ENCODE results near the gene CCSER1.

Gene CCSER1

GRCh38 chr4:90641861-90642599 is 514.8 kb downstream of the CCSER1 start:
- Histone ChIP-seq H3K27ac (ENCODE audit: low read depth, low read length) (no peak overlapping the region), H3K9me3 (ENCODE audit: control insufficient read depth, insufficient read depth, low read length) (no peaks in the 10 kb centered on the region), H3K79me2 (ENCODE audit: control insufficient read depth, low read length) (no peaks in the 10 kb centered on the region), H3K36me3 (ENCODE audit: control insufficient read depth, low read length) (no peaks in the 10 kb centered on the region), H3K4me1 (ENCODE audit: control insufficient read depth, low read length) (no peaks in the 10 kb centered on the region), H3K9me2 (replicated peaks; ENCODE audit: control insufficient read depth, low read length) (no peaks in the 10 kb centered on the region), H4K20me1 (ENCODE audit: control insufficient read depth, insufficient read depth, low read depth, low read length) (no peaks in the 10 kb centered on the region), H3K27me3 (ENCODE audit: control insufficient read depth, low read length) (no peaks in the 10 kb centered on the region), H3K4me2 (ENCODE audit: low read length) (no peak overlapping the region), H3K4me3 (ENCODE audit: low read length) (no peak overlapping the region), H3F3A (ENCODE audit: control insufficient read depth, insufficient read depth) (no peaks in the 10 kb centered on the region)
- TF ChIP-seq EZH2phosphoT487 (IDR thresholded peaks at IDR 0.05; ENCODE audit: borderline replicate concordance, low read length) (no peak), CTCF (IDR thresholded peaks at IDR 0.05; ENCODE audit: low read depth, low read length, poor library complexity, severe bottlenecking) (no peak)

GRCh38 chr4:90643156-90643555 is 516.0 kb downstream of the CCSER1 start:
- H3K4me3 ChIP-seq (ENCODE audit: low read length) = no peak overlapping the region
- H3K27me3 ChIP-seq (ENCODE audit: control insufficient read depth, low read length) = no peaks in the 10 kb centered on the region
- no peaks in the 10 kb centered on the region for H3K36me3 ChIP-seq (ENCODE audit: control insufficient read depth, low read length)
- no peak overlapping the region for H3K27ac ChIP-seq (ENCODE audit: low read depth, low read length)
- H3K79me2 ChIP-seq (ENCODE audit: control insufficient read depth, low read length) = no peaks in the 10 kb centered on the region
- no peaks in the 10 kb centered on the region for H3F3A ChIP-seq (ENCODE audit: control insufficient read depth, insufficient read depth)
- no peaks in the 10 kb centered on the region for H4K20me1 ChIP-seq (ENCODE audit: control insufficient read depth, insufficient read depth, low read depth, low read length)
- H3K4me1 ChIP-seq (ENCODE audit: control insufficient read depth, low read length) = no peaks in the 10 kb centered on the region
- H3K9me3 ChIP-seq (ENCODE audit: control insufficient read depth, insufficient read depth, low read length) = no peaks in the 10 kb centered on the region
- TF ChIP-seq CTCF (IDR thresholded peaks at IDR 0.05; ENCODE audit: low read depth, low read length, poor library complexity, severe bottlenecking) (no peak), EZH2phosphoT487 (IDR thresholded peaks at IDR 0.05; ENCODE audit: borderline replicate concordance, low read length) (no peak)
- H3K4me2 ChIP-seq (ENCODE audit: low read length) = no peak overlapping the region
- no peaks in the 10 kb centered on the region for H3K9me2 ChIP-seq (replicated peaks; ENCODE audit: control insufficient read depth, low read length)

- Histone ChIP-seq H3K79me2 (ENCODE audit: control insufficient read depth, low read length) (no peaks in the 10 kb centered on the region), H3K4me1 (ENCODE audit: control insufficient read depth, low read length) (no peaks in the 10 kb centered on the region), H3K4me2 (ENCODE audit: low read length) (no peak overlapping the region), H3K4me3 (ENCODE audit: low read length) (no peak overlapping the region), H3K27ac (ENCODE audit: low read depth, low read length) (no peak overlapping the region), H3K36me3 (ENCODE audit: control insufficient read depth, low read length) (no peaks in the 10 kb centered on the region), H4K20me1 (ENCODE audit: control insufficient read depth, insufficient read depth, low read depth, low read length) (no peaks in the 10 kb centered on the region), H3K9me3 (ENCODE audit: control insufficient read depth, insufficient read depth, low read length) (no peaks in the 10 kb centered on the region), H3K27me3 (ENCODE audit: control insufficient read depth, low read length) (no peaks in the 10 kb centered on the region), H3K9me2 (replicated peaks; ENCODE audit: control insufficient read depth, low read length) (no peaks in the 10 kb centered on the region), H3F3A (ENCODE audit: control insufficient read depth, insufficient read depth) (no peaks in the 10 kb centered on the region)
- TF ChIP-seq CTCF (IDR thresholded peaks at IDR 0.05; ENCODE audit: low read depth, low read length, poor library complexity, severe bottlenecking) (no peak), EZH2phosphoT487 (IDR thresholded peaks at IDR 0.05; ENCODE audit: borderline replicate concordance, low read length) (no peak)
Observed at GRCh38 chr4:90648311-90648710, 521.1 kb downstream of the CCSER1 start.
